NCI-H345 treated with DMSO at 0.1 percent for 48 hours (cell line): ENCODE data around the gene TMEM135.
"Not testable (repeated sequence)": the region's sequence is repeated elsewhere in the genome, so short reads cannot be mapped to it uniquely, and the experiment has no call there.

Source experiments
- DNase-seq: peaks from one replicate; lab custom pipeline; 2025; ENCODE audit not compliant: unreplicated experiment; lab: John Stamatoyannopoulos, UW

The TMEM135 gene

DNA sequence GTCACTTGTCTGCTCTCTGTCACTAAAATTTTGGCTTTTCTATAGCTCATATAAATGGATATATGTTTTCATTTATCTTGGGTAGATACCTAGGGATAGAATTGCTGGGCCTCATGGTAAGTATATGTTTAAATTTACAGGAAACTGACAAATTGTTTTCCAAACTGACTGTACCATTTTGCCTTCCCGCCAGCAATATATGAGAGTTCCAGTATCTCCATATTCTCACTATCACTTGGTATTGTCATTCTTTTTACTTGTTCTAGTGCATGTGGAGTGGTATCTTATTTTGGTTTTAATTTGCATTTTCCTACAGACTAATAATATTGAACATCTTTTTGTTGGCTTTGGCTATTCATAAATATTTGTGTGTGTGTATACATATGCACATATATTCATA lies 101.7 kb downstream of the TMEM135 start:
- no peak for DNase-seq

DNA sequence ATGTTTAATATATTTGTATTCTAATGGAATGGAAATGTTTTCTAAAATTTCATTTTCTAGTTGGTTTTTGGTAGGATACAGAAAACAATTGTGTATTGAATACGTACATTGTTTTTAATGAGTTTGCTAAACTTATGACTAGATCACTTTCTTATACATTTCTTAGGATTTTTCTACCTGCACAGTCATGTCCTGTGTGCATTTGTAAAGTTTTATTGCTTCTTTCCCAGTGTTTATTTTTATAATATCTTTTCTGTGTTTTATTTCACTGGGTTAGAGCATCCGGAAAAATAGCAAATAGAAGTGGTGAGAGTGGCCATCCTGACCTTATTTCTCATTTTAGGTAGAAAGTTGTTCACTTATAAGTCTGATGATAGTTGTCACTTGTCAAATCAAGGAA lies 103.6 kb downstream of the TMEM135 start:
- DNase-seq, result no peak

DNA sequence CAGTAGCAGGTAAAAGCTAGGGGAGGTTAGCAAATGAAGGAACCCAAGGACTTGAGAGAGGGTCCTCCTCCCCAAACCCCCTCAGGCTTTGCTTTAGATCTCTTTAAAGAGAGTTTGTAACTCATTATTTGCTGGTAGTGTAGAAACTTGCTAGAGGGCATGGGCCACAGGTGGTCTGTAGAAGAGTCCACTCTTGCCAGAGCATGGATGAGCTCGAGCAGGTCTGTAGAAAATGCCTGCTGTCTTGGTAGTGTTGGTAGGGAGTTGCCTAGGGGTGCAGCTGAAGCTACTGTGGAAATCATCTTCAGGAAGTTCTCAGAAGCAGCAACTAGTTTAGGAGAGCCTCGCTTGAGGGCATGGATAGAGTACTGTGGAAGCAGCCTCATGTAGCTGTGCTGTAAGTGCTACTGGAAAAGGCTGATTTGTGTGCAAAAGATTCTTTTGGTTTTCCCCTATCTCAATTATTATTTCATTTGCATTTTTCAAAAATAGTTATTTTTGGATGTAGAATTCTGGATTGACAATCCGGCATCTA lies 104.3 kb downstream of the TMEM135 start:
- DNase-seq, result no peak

DNA sequence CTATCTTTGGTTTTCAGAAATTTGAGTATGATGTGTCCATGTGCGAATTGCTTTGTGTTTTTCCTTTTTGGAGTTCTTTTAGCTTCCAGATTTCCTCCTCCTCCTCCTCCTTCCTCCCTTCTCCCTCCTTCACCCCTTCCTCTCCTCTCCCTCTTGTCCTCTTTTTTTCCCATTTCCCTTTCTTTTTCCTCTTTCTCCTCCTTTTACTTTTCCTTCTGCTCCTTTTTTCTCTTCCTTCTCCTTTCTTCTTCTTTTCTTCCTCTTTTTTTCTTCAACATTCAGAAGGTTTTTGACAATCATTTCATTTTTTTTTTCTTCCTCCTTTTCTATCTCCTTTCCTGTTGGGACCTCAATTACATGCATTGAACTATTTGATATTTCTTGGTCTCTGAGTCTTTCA lies 104.9 kb downstream of the TMEM135 start:
- no peak for DNase-seq

DNA sequence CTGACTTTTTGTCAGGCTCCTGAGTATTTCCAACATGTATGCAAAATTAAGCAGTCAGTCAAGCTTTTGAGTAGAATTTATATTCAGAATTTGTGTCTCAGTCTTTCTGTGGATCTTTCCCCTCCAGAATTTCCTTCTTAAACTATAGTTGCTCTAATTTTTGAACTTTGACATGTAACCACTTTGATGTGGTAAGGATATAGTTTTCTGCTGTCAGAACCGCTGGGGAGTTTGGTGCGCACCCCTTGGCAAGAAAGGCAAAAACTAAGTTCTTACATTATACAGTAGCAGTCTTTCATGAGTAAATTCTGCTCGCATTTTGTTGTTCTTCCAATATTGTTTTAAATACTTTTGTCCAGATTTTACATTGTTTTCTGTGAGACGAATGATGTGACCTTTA lies 105.9 kb downstream of the TMEM135 start:
- no peak for DNase-seq

DNA sequence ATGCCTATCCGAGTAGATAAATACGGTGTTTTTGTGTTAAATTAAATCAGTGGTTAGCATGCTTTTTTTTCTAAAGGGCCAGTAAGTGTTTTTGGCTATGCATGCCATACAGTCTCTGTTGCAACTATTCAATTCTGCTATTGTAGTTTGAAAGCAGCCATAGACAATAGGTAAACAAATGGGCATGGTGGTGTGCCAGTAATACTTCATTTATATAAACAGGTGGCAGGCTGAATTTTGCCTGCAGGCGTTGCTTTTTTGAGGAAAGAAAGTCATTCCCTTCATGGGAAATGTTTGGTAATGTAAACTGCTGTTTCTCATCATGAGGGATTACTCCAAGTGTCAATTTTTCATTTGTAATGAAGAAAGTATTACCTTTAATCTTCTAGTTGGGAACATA lies 106.5 kb downstream of the TMEM135 start:
- DNase-seq, result peak; percentile 41

DNA sequence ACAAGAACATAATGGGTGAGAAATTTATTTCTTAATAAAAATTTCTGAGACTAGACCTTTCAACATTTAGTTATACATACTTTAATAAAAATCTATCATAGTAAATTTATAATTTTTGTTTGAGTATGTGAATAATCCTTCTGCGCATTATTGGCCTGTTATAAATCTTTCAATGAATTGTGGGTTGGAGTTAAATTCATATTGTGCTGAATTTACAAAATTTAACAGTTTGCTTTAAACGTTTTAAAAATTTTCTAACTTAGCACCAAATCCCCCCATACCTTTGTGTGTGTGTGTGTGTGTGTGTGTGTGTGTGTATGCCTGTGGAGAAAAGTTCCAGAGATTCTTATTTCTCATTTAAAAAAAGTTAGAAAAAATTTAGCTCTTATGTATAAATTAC lies 111.0 kb downstream of the TMEM135 start:
- DNase-seq, result no peak

DNA sequence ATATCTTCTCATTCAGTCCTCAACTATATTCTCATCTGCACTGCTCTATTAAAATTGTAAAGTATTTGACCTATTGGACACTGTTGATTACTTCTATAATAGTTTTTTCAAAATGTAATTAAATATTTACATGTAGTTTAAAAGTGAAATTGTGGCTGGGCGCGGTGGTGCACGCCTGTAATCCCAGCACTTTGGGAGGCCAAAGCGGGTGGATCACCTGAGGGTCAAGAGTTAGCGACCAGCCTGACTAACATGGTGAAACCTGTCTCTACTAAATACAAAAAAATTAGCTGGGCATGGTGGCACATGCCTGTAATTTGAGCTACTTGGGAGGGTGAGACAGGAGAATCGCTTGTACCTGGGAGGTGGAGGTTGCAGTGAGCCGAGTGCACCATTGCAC lies 112.0 kb downstream of the TMEM135 start:
- not testable (repeated sequence) for DNase-seq

DNA sequence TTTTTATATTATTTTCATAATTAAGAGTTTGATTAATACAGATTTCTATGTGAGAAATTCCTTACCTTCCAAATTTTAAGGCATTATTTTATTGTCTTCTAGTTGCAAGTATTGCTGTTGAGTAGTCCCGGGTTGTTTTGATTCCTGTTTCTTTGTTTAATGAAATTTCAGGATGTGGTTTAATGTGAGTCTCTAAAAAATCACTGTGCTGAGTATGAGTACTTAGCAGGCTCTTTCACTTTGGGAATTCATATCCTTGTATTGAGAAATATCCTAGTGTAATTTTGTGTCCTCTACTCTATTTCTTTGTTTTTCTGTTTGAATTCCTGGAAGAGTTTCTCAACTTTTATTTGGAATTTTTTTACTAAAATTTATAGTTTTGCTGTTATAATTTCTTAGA lies 113.2 kb downstream of the TMEM135 start:
- no peak for DNase-seq

DNA sequence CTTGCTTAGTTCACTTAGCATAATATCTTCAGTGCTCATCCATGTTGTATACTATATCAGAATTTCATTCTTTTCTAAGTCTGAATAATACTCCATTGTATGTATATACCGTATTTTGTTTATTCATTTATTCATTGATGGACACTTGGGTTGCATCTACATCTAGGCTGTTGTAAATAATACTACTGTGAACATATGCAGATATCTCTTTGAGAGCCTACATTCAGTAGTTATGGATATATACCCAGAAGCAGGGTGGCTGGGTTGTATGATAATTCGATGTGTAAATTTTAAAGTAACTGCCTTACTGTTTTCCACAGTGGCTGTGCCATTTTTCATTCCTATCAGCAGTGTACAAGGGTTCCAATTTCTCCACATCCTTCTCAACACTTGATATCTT lies 116.5 kb downstream of the TMEM135 start:
- DNase-seq, result no peak

DNA sequence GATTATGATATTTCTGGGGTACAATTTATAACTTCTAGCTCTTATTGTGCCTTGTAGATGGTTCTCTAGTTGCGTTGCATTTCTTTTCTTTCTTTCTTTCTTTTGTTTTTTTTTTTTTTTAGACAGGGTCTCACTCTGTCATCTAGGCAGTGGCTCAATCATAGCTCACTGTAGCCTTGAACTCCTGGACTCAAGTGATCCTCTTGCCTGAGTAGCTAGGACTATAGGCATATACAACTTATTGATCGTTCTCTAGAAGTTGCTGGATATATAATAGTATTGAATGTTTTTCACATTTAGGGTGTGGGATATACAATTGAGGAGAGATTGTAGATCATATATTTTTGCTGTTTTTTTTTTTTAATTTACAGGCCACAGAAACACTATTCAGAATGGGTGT lies 119.2 kb downstream of the TMEM135 start:
- no peak for DNase-seq

DNA sequence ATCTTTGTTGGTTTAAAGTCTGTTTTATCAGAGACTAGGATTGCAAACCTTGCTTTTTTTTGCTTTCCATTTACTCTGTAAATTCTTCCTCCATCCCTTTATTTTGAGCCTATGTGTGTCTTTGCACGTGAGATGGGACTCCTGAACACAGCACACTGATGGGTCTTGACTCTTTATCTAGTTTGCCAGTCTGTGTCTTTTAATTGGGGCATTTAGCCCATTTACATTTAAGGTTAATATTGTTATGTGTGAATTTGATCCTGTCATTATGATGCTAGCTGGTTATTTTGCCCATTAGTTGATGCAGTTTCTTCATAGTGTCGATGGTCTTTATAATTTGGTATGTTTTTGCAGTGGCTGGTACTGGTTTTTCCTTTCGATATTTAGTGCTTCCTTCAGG lies 131.3 kb downstream of the TMEM135 start:
- DNase-seq, result not testable (repeated sequence)

DNA sequence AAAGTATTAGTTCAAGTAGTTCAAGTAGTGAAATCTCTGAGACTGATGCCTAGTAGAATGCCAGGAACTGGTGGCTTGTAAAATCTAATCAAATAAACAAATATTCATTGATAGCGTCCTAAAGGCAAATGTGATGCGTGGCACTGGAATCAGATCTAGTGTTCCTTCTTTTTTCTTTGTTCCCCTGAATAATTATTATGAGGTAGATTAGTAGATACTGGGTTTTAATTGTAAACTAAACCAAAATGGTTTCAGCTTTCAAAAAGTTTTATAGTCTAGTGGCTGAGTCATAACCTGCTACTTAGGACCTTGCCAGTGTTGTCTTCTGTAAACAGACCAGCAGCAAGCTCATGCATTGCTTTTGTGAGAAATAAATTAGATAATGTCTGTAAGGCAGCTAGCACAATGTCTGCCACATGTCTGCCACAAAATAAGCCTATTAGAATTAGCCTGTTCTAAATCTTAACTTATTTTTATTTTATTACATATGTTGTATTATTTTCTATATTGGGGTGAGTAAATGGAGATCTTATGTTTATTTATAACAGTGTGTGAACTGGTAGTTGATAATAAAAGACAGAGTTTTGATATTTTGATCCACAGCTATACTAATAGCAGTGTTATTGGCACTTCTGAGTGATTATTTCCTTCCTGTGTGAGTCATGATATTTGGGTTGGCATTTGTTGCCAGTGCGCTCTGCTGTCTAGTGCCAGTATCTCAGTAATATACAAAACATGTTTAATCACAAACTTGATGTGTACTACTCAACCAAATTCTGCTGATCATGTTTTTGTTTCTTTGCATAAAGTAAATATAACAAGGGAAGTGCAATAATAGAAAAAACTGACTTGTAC lies 135.7 kb downstream of the TMEM135 start:
- DNase-seq, result no peak

DNA sequence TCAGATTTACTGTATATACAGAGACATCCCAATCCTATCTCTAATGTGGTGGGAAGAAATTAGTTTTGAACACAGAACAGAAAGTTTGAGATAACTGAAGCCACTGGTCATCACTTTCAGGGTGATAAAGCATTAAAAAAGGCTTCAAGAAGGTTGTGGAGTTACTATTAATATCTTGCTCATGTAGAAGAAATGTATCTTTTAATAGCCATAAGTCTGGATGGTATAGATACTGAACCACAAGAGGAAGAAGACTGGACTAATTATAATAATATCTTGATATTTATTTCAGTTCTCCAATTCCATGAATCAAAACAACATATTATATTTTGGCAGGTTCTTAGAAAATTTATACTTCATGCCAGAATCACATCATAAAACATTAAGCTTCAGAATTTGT lies 137.1 kb downstream of the TMEM135 start:
- no peak for DNase-seq

DNA sequence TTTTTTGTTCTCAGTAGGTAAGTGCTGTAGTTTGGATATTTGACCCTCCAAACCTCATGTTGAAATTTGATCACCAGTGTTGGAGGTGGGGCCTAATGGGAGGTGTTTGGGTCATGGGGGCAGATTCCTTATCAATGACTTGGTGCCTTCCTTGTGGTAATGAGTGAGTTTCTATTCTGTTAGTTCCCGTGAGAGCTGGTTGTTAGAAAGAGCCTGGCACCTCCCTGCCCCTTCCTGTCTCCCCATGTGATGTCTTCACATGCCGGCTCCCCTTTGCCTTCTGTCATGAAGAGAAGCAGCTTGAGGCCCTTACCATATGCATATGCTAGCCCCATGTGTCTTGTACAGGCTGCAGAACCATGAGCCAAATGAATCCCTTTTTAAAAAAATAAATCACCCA lies 138.3 kb downstream of the TMEM135 start:
- DNase-seq, result no peak

DNA sequence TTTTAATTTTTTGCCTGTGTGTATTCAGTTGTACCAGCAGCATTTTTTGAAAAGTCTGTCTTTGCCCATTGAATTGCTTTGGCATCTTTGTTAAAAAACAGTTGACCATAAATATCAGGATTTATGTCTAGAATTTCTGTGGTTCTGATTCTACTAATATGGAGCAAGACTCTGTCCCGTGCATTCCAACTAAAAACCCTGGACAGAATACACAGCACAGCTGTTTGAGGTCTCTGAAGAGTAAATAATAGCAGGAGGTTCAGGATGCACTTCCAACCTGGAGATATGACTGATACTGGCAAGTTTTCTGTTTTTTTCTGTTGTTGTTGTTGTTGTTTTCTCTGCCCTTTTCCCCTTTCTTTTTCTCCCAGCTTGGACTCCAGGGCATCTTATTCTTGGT lies 141.9 kb downstream of the TMEM135 start:
- no peak for DNase-seq

DNA sequence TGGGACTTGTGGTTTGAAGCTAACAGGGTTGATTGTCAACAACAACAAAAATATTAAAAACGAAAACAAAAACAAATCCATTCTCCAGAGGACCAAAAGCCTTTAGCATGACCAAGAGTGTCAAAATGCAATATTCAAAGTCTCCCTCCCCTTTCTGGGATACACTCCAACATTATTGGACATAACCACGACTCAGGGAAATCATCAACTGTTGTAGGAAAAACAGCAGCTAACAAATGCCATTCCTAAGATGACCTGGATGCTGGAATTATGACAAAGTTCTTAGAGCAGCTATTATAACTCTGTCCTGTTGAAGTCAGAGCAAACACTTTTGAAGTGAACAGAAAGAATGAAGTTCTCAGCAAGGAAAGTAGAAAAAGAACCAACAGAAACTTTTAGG lies 143.0 kb downstream of the TMEM135 start:
- DNase-seq, result no peak

DNA sequence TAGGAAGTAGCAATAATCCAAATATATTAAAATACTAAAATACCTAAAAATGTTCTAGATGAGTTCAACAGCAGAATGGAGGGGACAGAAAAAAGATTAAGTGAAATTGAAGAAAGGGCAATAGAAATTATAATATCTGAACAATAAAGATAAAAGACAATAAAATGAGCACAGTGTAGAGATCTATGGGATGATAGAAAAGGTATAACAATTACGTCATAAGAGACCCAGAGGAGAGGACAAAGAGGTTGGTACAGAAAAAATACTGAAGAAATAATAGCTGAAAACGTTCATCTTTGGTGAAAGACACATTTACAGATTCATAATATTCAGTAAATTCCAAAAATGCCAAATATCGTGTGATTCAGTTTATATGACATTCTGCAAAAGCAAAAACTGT lies 143.4 kb downstream of the TMEM135 start:
- no peak for DNase-seq

DNA sequence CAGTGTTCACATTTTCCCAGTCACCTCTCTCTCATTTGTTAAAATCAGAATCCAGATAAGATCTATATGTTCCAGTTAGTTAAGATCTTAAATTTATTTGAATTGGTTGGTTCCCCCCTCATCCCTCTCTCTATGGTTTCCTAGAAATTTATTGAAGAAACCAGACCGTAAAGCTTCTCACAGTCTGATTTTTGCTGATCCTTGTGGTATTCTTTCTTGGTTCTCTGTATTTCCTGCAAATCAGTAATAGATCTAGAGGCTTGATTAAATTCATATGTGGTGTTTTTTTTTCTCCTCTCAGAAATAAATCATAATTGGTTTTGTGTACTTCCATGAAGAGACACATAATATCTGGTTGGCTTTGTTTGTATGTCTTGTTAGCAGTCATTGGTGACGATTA lies 147.5 kb downstream of the TMEM135 start:
- no peak for DNase-seq

DNA sequence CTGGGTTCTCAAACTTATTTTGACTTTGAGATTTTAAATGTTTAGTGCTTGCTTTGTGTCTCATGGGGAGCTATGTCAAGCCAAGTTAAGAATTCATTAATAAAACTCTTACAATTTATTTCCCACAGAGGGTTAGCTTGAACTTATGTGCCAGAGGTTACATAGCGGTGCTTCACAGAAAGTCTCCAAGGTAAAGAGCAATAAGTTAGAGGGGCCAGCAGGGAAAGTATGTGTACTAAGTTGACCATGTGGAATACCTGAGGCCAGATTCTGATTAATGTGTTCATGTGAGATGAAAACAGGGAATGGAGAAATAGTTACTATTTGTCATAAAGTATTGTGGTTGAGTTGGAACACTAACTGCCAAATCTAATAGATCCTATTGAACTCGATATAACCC lies 149.3 kb downstream of the TMEM135 start:
- no peak for DNase-seq

DNA sequence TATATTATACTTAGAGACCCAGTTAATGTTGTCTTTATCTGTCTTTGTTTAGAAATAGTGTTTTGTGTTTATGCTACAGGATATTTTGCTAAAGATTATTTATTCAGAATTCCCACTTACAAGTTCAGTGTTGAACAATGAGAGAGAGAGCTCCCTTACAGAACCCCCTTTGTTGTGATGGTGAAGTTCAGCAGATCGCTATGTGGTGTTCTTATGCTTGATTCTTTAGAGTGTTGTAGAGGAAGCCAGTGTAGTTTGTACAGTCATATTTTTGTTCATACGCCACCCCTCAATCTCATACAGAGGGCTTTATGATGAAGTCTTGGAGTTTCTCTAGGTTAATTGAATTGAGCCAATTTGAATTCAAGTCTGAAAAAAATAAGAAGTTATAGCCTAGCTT lies 150.2 kb downstream of the TMEM135 start:
- no peak for DNase-seq

DNA sequence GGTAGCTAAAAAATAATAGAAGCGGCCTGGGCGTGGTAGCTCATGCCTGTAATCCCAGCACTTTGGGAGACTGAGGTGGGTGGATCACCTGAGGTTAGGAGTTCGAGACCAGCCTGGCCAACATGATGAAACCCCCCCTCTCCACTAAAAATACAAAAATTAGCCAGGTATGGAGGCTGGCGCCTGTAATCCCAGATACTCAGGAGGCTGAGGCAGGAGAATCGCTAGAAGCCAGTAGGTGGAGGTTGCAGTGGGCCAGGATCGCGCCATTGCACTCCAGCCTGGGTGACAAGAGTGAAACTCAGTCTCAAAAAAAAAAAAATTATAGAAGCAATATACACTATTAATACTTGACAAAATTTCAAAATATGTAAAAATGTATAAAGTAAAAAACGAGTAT lies 150.7 kb downstream of the TMEM135 start:
- DNase-seq, result not testable (repeated sequence)

DNA sequence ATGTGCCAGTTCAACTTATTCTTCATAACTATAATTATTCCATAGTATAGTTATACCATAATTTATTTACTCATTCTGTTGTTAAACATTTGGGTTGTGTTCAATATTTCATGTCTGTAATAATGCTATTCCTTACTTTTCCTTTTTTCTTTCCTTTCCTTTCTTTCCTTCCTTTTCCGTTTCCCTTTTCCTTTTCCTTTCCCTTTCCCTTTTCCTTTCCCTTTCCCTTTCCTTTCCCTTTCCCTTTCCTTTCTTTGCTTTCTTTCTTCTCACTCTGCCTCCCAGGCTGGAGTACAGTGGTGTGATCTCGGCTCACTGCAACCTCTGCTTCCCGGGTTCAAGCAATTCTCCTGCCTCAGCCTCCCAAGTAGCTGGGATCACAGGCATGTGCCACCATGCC lies 151.2 kb downstream of the TMEM135 start:
- not testable (repeated sequence) for DNase-seq
